ENCODE data around the gene TSPAN15. TPM values are rescaled to one million over a fixed set of nuclear protein-coding genes. Genes with fewer than 3 reads are reported as not detected.

Gene TSPAN15
- total and polyA plus RNA-seq, 9 donors: 2.8 to 13.7 (median 5.6) TPM

DNA sequence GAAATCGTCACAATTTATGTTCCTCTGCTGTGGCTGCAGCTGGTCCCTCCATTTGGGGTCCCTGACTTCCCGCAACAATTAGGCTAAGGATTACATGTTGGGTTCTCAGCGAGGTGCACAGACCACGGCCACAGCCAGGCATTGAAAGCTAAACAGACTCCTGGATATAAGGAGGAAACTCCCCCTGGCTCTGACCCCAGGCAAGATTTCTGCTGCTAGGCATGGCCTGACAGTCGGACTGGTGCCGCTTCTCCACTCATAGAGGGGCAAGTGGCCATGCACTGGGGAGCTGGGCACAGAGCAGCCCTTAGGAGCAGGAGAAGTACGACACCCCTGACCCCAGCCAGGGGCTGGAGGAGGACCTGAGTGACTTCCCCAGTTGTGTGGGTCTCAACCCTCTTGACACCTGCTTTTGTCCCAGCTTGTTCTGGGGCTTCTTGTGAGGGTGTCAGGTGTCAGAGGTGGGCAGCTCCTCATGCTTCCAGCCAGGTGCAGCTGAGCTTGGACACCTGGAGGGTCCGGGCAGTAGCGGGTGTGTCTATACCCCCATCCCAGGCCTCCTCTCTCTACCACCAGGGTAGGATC, 38.3 kb downstream of the TSPAN15 start:
- Histone ChIP-seq H3K9me3 (no peaks in the 10 kb centered on the region), H3K27ac (no peak overlapping the region), H3K36me3 (no peaks in the 10 kb centered on the region), H3K4me3 (no peak overlapping the region), H3K27me3 (no peaks in the 10 kb centered on the region), H3K4me1 (ENCODE audit: insufficient read depth) (no peaks in the 10 kb centered on the region)
- intact Hi-C loops (cut with DNase I): no loop called here
- 92 to 95% (median 93%) methylated on average over 9 of the region's 9 CpGs for WGBS, 3 donors
- no peak for DNase-seq
- TF ChIP-seq, protein P1, sequence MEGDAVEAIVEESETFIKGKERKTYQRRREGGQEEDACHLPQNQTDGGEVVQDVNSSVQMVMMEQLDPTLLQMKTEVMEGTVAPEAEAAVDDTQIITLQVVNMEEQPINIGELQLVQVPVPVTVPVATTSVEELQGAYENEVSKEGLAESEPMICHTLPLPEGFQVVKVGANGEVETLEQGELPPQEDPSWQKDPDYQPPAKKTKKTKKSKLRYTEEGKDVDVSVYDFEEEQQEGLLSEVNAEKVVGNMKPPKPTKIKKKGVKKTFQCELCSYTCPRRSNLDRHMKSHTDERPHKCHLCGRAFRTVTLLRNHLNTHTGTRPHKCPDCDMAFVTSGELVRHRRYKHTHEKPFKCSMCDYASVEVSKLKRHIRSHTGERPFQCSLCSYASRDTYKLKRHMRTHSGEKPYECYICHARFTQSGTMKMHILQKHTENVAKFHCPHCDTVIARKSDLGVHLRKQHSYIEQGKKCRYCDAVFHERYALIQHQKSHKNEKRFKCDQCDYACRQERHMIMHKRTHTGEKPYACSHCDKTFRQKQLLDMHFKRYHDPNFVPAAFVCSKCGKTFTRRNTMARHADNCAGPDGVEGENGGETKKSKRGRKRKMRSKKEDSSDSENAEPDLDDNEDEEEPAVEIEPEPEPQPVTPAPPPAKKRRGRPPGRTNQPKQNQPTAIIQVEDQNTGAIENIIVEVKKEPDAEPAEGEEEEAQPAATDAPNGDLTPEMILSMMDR (IDR thresholded peaks at IDR 0.05): no peak
- TF ChIP-seq POLR2A (IDR thresholded peaks at IDR 0.05): no peak
- TF ChIP-seq EP300 (IDR thresholded peaks at IDR 0.05): no peak

DNA sequence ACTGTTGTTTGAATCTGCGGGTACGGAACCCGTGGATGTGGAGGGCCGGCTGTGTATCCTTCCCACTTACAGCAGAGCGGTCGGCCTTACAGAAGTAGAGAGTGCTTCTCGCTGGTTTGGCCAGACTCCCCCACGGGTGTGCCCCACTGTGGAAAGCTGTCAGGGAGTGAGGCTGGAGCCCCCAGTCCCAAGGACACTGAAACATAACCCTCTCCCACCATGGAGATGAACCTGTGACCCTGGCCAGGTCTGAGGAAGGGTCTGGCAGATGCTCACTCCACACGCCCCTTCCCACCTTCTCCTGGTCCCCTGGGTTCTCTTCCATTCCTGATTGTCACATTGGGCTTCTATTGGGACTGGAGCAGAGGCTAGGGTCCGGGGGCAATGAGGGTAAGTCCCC, 39.6 kb downstream of the TSPAN15 start:
- intact Hi-C loops (cut with DNase I): no loop called here
- H3K36me3 ChIP-seq: no peaks in the 10 kb centered on the region
- 87 to 90% (median 89%) methylated on average over 10 of the region's 10 CpGs for WGBS, 3 donors
- DNase-seq: no peak
- H3K9me3 ChIP-seq: no peaks in the 10 kb centered on the region
- H3K4me1 ChIP-seq (ENCODE audit: insufficient read depth): no peaks in the 10 kb centered on the region
- TF ChIP-seq EP300 (IDR thresholded peaks at IDR 0.05): no peak
- TF ChIP-seq, protein P1 (IDR thresholded peaks at IDR 0.05): no peak
- no peak for TF ChIP-seq POLR2A (IDR thresholded peaks at IDR 0.05)
- no peak overlapping the region for H3K27ac ChIP-seq
- no peak overlapping the region for H3K4me3 ChIP-seq
- no peaks in the 10 kb centered on the region for H3K27me3 ChIP-seq

DNA sequence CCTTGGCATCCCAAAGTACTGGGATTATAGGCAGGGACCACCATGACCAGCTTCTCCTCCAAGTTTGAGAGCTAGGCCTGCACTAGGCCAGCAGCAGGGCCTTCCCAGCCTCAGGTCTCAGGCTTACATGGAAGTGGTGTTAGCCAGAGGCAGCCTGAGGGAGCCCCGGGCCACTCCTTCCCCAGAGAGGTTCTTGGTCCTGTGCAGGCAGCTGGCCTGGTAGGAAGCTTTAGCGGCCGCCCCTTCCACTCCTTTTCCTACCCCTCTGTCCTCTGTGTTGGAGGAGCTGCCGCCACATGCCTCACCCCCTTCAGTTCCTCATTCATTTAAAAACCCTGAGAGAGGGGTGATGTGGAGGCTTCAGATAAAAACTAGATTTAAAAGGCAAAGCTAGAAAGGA, 40.3 kb downstream of the TSPAN15 start:
- no peak for DNase-seq
- no peaks in the 10 kb centered on the region for H3K36me3 ChIP-seq
- no peak overlapping the region for H3K27ac ChIP-seq
- TF ChIP-seq, protein P1 (IDR thresholded peaks at IDR 0.05): no peak
- TF ChIP-seq POLR2A (IDR thresholded peaks at IDR 0.05) (no peak), EP300 (IDR thresholded peaks at IDR 0.05) (no peak)
- H3K27me3 ChIP-seq: no peaks in the 10 kb centered on the region
- 70 to 81% (median 76%) methylated on average over 4 of the region's 4 CpGs for WGBS, 3 donors
- intact Hi-C loops (cut with DNase I): no loop called here
- no peaks in the 10 kb centered on the region for H3K4me1 ChIP-seq (ENCODE audit: insufficient read depth)
- no peaks in the 10 kb centered on the region for H3K9me3 ChIP-seq
- H3K4me3 ChIP-seq: no peak overlapping the region

DNA sequence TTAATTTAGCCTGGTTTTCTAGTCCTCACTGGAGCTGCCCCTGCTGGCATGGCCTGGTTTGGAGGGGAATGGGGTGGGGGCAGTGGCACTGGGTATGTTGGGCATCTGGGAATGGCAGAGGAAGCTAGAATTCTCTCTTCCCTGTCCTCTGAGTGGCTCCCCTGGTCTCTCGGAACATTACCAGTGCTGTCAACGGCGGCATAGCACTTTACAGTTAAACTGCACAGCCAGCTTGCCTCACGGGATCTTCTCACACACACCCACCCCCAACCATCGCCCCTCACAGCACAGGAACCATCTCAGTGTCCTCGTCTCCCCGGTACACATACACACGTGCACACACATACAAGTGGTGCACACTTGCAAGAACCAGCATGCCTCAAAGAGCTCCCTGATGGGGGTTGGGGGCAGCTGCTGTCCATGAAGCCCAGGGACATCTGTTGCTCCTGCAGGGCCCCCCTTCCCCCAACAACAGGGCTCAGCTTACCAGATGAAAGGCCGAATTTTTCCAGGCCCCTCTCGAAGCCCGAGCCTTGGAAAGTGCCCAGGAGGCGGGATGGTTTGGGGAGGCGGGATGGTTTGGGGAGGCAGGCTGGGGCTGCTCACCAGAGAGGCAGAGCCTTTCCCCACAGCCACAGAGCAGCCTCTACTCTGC, 41.0 kb downstream of the TSPAN15 start:
- Histone ChIP-seq H3K27me3 (no peaks in the 10 kb centered on the region), H3K36me3 (no peaks in the 10 kb centered on the region), H3K4me3 (no peak overlapping the region), H3K27ac (no peak overlapping the region), H3K4me1 (ENCODE audit: insufficient read depth) (no peaks in the 10 kb centered on the region), H3K9me3 (no peaks in the 10 kb centered on the region)
- 58 to 63% (median 59%) methylated on average over 12 to 13 of the region's 13 CpGs for WGBS, 3 donors
- DNase-seq: no peak
- TF ChIP-seq, protein P1 (IDR thresholded peaks at IDR 0.05): no peak
- TF ChIP-seq EP300 (IDR thresholded peaks at IDR 0.05) (no peak), POLR2A (IDR thresholded peaks at IDR 0.05) (no peak)
- intact Hi-C loops (cut with DNase I): no loop called here
